Measurements from ENCODE around the gene ERBB4. TPM values are rescaled to one million over a fixed set of nuclear protein-coding genes. Genes with fewer than 3 reads are reported as not detected.

ERBB4 gene
- total RNA-seq, 1 donor from 2014 or later = 0.36 TPM

DNA sequence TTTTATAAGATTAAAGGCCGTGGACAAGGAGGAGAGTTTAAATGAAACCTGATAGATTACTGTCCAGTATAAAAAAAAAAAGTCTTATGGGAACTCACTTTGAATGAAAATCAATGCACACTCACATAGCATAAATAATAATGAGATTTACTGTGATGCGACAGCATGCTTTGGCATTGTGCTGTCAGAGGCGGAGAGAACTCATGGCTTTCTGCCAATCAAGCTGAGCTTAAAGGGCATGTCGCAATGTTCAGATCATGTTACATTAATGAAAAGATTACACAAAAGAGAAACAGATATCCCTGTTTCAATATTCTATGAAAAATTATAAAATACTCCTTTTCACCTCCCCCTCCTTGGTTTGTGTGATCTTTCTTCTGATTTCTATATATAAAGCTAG, 310.8 kb downstream of the ERBB4 start:
- no peaks in the 10 kb centered on the region for H3K4me1 Mint-ChIP-seq (ENCODE audit: unreplicated experiment)
- H3K27ac Mint-ChIP-seq (ENCODE audit: unreplicated experiment) = no peak overlapping the region
- H3K36me3 Mint-ChIP-seq (ENCODE audit: low read depth, unreplicated experiment) = no peaks in the 10 kb centered on the region
- no peak for DNase-seq (ENCODE audit: low spot score)
- TF ChIP-seq, protein P1, sequence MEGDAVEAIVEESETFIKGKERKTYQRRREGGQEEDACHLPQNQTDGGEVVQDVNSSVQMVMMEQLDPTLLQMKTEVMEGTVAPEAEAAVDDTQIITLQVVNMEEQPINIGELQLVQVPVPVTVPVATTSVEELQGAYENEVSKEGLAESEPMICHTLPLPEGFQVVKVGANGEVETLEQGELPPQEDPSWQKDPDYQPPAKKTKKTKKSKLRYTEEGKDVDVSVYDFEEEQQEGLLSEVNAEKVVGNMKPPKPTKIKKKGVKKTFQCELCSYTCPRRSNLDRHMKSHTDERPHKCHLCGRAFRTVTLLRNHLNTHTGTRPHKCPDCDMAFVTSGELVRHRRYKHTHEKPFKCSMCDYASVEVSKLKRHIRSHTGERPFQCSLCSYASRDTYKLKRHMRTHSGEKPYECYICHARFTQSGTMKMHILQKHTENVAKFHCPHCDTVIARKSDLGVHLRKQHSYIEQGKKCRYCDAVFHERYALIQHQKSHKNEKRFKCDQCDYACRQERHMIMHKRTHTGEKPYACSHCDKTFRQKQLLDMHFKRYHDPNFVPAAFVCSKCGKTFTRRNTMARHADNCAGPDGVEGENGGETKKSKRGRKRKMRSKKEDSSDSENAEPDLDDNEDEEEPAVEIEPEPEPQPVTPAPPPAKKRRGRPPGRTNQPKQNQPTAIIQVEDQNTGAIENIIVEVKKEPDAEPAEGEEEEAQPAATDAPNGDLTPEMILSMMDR (IDR thresholded peaks at IDR 0.05; ENCODE audit: unreplicated experiment) = no peak
- no peak overlapping the region for H3K4me3 Mint-ChIP-seq (ENCODE audit: unreplicated experiment)
- no peaks in the 10 kb centered on the region for H3K9me3 Mint-ChIP-seq (ENCODE audit: unreplicated experiment)
- no peaks in the 10 kb centered on the region for H3K27me3 Mint-ChIP-seq (ENCODE audit: unreplicated experiment)

DNA sequence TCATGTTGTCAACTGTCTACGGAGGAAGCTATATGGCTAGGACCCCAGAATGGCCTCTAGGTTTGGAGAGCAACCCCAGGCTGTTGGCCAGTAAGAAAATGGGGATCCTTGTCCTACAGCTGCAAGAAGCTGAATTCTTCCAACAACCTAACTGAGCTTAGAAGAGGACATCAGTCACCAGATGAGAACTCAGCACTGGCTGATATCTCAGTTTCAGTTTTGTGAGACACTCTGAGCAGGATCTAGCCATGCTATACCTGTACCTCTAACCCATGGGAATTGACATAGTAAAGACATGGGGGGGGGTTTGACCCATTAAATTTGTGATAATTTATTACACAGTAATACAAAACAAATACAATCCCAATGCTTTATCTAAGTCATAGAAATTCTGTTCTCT, 312.5 kb downstream of the ERBB4 start:
- Mint-ChIP-seq H3K27me3 (ENCODE audit: unreplicated experiment) (no peaks in the 10 kb centered on the region), H3K9me3 (ENCODE audit: unreplicated experiment) (no peaks in the 10 kb centered on the region), H3K4me1 (ENCODE audit: unreplicated experiment) (no peaks in the 10 kb centered on the region), H3K27ac (ENCODE audit: unreplicated experiment) (no peak overlapping the region), H3K36me3 (ENCODE audit: low read depth, unreplicated experiment) (no peaks in the 10 kb centered on the region), H3K4me3 (ENCODE audit: unreplicated experiment) (no peak overlapping the region)
- TF ChIP-seq, protein P1 (IDR thresholded peaks at IDR 0.05; ENCODE audit: unreplicated experiment) = no peak
- no peak for DNase-seq (ENCODE audit: low spot score)

DNA sequence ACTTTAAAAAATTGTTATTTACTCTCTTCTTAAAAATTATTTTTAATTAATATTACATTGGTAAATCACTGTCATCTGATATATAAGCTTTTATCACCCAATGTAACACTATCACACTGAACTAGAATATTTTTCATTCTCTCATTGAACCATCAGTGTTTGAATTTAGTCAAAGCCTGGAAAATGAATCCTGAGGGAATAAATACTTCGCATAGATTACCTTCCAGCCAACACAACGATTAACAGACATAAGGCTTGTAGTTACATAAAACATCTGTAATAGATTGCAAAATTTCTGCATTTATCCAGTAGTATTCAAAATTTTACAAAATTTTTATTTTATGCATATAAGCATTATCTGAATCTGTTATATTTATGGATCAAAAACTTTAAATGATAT, 314.9 kb downstream of the ERBB4 start:
- DNase-seq (ENCODE audit: low spot score) = no peak
- Mint-ChIP-seq H3K27me3 (ENCODE audit: unreplicated experiment) (no peaks in the 10 kb centered on the region), H3K4me1 (ENCODE audit: unreplicated experiment) (no peaks in the 10 kb centered on the region), H3K4me3 (ENCODE audit: unreplicated experiment) (no peak overlapping the region), H3K36me3 (ENCODE audit: low read depth, unreplicated experiment) (no peaks in the 10 kb centered on the region), H3K27ac (ENCODE audit: unreplicated experiment) (no peak overlapping the region), H3K9me3 (ENCODE audit: unreplicated experiment) (no peaks in the 10 kb centered on the region)
- TF ChIP-seq, protein P1 (IDR thresholded peaks at IDR 0.05; ENCODE audit: unreplicated experiment) = no peak

- H3K27ac Mint-ChIP-seq (ENCODE audit: unreplicated experiment) = no peak overlapping the region
Measured at GRCh38 chr2:212213191-212213590, 325.4 kb downstream of the ERBB4 start.

GRCh38 chr2:212208467-212208866, 330.1 kb downstream of the ERBB4 start:
- no peak for DNase-seq (ENCODE audit: low spot score)
- TF ChIP-seq, protein P1 (IDR thresholded peaks at IDR 0.05; ENCODE audit: unreplicated experiment) = no peak
- Mint-ChIP-seq H3K36me3 (ENCODE audit: low read depth, unreplicated experiment) (no peaks in the 10 kb centered on the region), H3K4me1 (ENCODE audit: unreplicated experiment) (no peaks in the 10 kb centered on the region), H3K27me3 (ENCODE audit: unreplicated experiment) (no peaks in the 10 kb centered on the region), H3K4me3 (ENCODE audit: unreplicated experiment) (no peak overlapping the region), H3K27ac (ENCODE audit: unreplicated experiment) (no peak overlapping the region), H3K9me3 (ENCODE audit: unreplicated experiment) (no peaks in the 10 kb centered on the region)

More at GRCh38 chr2:212213191-212213590, 325.4 kb downstream of the ERBB4 start:
- TF ChIP-seq, protein P1 (IDR thresholded peaks at IDR 0.05; ENCODE audit: unreplicated experiment) = no peak
- Mint-ChIP-seq H3K36me3 (ENCODE audit: low read depth, unreplicated experiment) (no peaks in the 10 kb centered on the region), H3K4me1 (ENCODE audit: unreplicated experiment) (no peaks in the 10 kb centered on the region), H3K4me3 (ENCODE audit: unreplicated experiment) (no peak overlapping the region), H3K27me3 (ENCODE audit: unreplicated experiment) (no peaks in the 10 kb centered on the region), H3K9me3 (ENCODE audit: unreplicated experiment) (no peaks in the 10 kb centered on the region)
- DNase-seq (ENCODE audit: low spot score) = no peak
